Caco-2 (cell line): ENCODE results near the gene NUP62. TPM values are rescaled to one million over a fixed set of nuclear protein-coding genes. Genes with fewer than 3 reads are reported as not detected.

Source experiments
- BruUV-seq: library from RNA; stranded (reverse); fragments of 400-500 nt; replicated peaks from 2 replicates; lab custom pipeline; 2021; lab: Mats Ljungman, UMichigan
- CTCF ChIA-PET: fragments of 300-600 bp; sonication (Branson Sonifier 250); formaldehyde crosslinking; loops from one replicate; lab custom pipeline; 2022; ENCODE audit warnings: antibody characterized with exemption; lab: Charles Lee
- POLR2A ChIA-PET: fragments of 300-600 bp; sonication (Branson Sonifier 250); formaldehyde crosslinking; loops from one replicate; lab custom pipeline; 2022; ENCODE audit warnings: antibody characterized with exemption; lab: Charles Lee
- DNase-seq, 2 experiments: peaks; one replicate each; pipeline versions ENCODE4 v3.0.0 to v3.0.0-alpha.2; 2020 to 2022
- H3K27me3 ChIP-seq: replicated peaks from 2 replicates; pipeline ENCODE4 v1.6.0; 2011; ENCODE audit warnings: low read length; ENCODE audit not compliant: control insufficient read depth, insufficient read depth
- H3K36me3 ChIP-seq: 2 replicates; pipeline ENCODE4 v1.5.1; 2011; ENCODE audit warnings: low read length; ENCODE audit not compliant: control insufficient read depth, insufficient read depth
- H3K4me1 ChIP-seq: fragments of 250-450 bp; sonication (Bioruptor Pico); 2 replicates; pipeline ENCODE4 v1.5.1; 2020; ENCODE audit warnings: mild to moderate bottlenecking
- H3K4me3 ChIP-seq: 2 replicates; pipeline ENCODE4 v1.5.1; 2011; ENCODE audit warnings: low read depth, mild to moderate bottlenecking, control low read depth, low read length
- H3K9me3 ChIP-seq: fragments of 250-450 bp; sonication (Bioruptor Pico); 2 replicates; pipeline ENCODE4 v1.5.1; 2020; ENCODE audit warnings: mild to moderate bottlenecking, moderate library complexity
- H3K27ac Mint-ChIP-seq: one replicate; pipeline ENCODE4 v1.8.0; 2022; ENCODE audit warnings: mixed read lengths; ENCODE audit not compliant: unreplicated experiment
- H3K27me3 Mint-ChIP-seq: one replicate; pipeline ENCODE4 v1.8.0; 2022; ENCODE audit warnings: mixed read lengths; ENCODE audit not compliant: insufficient read depth, unreplicated experiment
- H3K36me3 Mint-ChIP-seq: one replicate; pipeline ENCODE4 v1.8.0; 2022; ENCODE audit warnings: mild to moderate bottlenecking, mixed read lengths; ENCODE audit not compliant: insufficient read depth, unreplicated experiment
- H3K4me1 Mint-ChIP-seq: one replicate; pipeline ENCODE4 v1.8.0; 2022; ENCODE audit warnings: low read depth, mixed read lengths; ENCODE audit not compliant: unreplicated experiment
- H3K4me3 Mint-ChIP-seq: one replicate; pipeline ENCODE4 v1.8.0; 2022; ENCODE audit warnings: mild to moderate bottlenecking, moderate library complexity, mixed read lengths; ENCODE audit not compliant: unreplicated experiment
- H3K9me3 Mint-ChIP-seq: one replicate; pipeline ENCODE4 v1.8.0; 2022; ENCODE audit warnings: mixed read lengths; ENCODE audit not compliant: unreplicated experiment
- intact Hi-C: fragments of 100-400 bp; cut with micrococcal nuclease; formaldehyde crosslinking; loops from one replicate; pipeline ENCODE4 v1.10.0; 2022; ENCODE audit not compliant: unreplicated experiment
- total RNA-seq: library from RNA; stranded (reverse); gene quantifications from 2 replicates; pipeline ENCODE4 v1.2.3, GENCODE V29; 2022
- TF ChIP-seq, protein P1 (sequence below), 2 experiments: fragments of 200-600 bp in 1 of 2; IDR thresholded peaks; 1 replicate in 1 of 2; 2 replicates in 1 of 2; pipeline versions ENCODE4 v1.5.1 to v1.8.0; 2011 to 2022; ENCODE audit warnings: antibody characterized with exemption in 1 of 2, control low read depth in 1 of 2, inconsistent platforms in 1 of 2, low read depth in 1 of 2, low read length in 1 of 2, mild to moderate bottlenecking in 1 of 2, moderate library complexity in 1 of 2; ENCODE audit not compliant: insufficient read depth in 1 of 2, severe bottlenecking in 1 of 2, unreplicated experiment in 1 of 2

NUP62 gene
- total RNA-seq, 1 experiment from 2014 or later = 116 TPM

DNA sequence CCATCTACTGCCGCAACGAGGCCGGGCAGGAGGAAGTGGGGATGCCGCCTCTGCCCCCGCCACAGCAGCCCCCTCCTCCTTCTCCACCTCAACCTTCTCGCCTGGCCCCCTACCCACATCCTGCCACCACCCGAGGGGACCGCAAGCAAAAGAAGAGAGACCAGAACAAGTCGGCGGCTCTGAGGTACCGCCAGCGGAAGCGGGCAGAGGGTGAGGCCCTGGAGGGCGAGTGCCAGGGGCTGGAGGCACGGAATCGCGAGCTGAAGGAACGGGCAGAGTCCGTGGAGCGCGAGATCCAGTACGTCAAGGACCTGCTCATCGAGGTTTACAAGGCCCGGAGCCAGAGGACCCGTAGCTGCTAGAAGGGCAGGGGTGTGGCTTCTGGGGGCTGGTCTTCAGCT lies 3.4 kb upstream of the NUP62 start:
- TF ChIP-seq, protein P1, sequence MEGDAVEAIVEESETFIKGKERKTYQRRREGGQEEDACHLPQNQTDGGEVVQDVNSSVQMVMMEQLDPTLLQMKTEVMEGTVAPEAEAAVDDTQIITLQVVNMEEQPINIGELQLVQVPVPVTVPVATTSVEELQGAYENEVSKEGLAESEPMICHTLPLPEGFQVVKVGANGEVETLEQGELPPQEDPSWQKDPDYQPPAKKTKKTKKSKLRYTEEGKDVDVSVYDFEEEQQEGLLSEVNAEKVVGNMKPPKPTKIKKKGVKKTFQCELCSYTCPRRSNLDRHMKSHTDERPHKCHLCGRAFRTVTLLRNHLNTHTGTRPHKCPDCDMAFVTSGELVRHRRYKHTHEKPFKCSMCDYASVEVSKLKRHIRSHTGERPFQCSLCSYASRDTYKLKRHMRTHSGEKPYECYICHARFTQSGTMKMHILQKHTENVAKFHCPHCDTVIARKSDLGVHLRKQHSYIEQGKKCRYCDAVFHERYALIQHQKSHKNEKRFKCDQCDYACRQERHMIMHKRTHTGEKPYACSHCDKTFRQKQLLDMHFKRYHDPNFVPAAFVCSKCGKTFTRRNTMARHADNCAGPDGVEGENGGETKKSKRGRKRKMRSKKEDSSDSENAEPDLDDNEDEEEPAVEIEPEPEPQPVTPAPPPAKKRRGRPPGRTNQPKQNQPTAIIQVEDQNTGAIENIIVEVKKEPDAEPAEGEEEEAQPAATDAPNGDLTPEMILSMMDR (IDR thresholded peaks at IDR 0.05; ENCODE audit: insufficient read depth in 1 of 2, low read depth in 1 of 2, low read length in 1 of 2, severe bottlenecking in 1 of 2, unreplicated experiment in 1 of 2) = no peak
- ChIA-PET CTCF (no interaction called here), POLR2A (no interaction called here)
- Histone ChIP-seq H3K4me3 (no peak overlapping the region), H3K27me3 (no peaks in the 10 kb centered on the region), H3K4me1 (peaks cover 5% of the 10 kb centered on the region), H3K36me3 (no peaks in the 10 kb centered on the region), H3K9me3 (no peaks in the 10 kb centered on the region)
- Mint-ChIP-seq H3K27me3 (no peaks in the 10 kb centered on the region), H3K9me3 (no peaks in the 10 kb centered on the region), H3K27ac (no peak overlapping the region), H3K36me3 (peaks cover 54% of the 10 kb centered on the region), H3K4me3 (no peak overlapping the region), H3K4me1 (peaks cover 20% of the 10 kb centered on the region)
- DNase-seq = no peak
- intact Hi-C loops = no loop called here
- BruUV-seq = no TSS peak

DNA sequence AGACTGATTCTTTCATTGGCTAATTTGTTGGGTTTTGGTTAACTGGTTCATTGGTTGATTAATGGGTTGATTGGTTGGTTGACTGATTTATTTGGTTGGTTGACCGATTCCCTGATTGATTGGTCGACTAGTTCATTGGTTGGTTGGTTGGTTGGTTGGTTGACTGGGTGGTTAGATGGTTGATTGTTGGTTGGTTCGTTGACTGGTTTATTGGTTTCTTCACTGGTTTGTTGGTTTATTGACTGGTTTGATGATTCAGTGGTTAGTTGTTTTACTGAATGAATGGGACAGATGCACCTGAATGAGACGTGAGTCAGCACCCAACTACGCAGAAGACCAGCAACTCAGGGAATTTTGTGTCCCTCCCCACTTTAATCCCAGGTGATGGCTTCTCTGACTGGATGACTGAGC lies 2.7 kb upstream of the NUP62 start:
- H3K4me3 ChIP-seq = no peak overlapping the region
- Mint-ChIP-seq H3K9me3 (no peaks in the 10 kb centered on the region), H3K27ac (no peak overlapping the region), H3K4me3 (no peak overlapping the region), H3K36me3 (peaks cover 61% of the 10 kb centered on the region), H3K27me3 (no peaks in the 10 kb centered on the region), H3K4me1 (peaks cover 23% of the 10 kb centered on the region)
- TF ChIP-seq, protein P1 (IDR thresholded peaks at IDR 0.05; ENCODE audit: insufficient read depth in 1 of 2, low read depth in 1 of 2, low read length in 1 of 2, severe bottlenecking in 1 of 2, unreplicated experiment in 1 of 2) = no peak
- no TSS peak for BruUV-seq
- POLR2A ChIA-PET = no interaction called here
- CTCF ChIA-PET = no interaction called here
- peaks cover 3% of the 10 kb centered on the region for H3K36me3 ChIP-seq
- no peak for DNase-seq
- intact Hi-C loops = no loop called here
- H3K9me3 ChIP-seq = no peaks in the 10 kb centered on the region
- peaks cover 9% of the 10 kb centered on the region for H3K4me1 ChIP-seq
- no peaks in the 10 kb centered on the region for H3K27me3 ChIP-seq

DNA sequence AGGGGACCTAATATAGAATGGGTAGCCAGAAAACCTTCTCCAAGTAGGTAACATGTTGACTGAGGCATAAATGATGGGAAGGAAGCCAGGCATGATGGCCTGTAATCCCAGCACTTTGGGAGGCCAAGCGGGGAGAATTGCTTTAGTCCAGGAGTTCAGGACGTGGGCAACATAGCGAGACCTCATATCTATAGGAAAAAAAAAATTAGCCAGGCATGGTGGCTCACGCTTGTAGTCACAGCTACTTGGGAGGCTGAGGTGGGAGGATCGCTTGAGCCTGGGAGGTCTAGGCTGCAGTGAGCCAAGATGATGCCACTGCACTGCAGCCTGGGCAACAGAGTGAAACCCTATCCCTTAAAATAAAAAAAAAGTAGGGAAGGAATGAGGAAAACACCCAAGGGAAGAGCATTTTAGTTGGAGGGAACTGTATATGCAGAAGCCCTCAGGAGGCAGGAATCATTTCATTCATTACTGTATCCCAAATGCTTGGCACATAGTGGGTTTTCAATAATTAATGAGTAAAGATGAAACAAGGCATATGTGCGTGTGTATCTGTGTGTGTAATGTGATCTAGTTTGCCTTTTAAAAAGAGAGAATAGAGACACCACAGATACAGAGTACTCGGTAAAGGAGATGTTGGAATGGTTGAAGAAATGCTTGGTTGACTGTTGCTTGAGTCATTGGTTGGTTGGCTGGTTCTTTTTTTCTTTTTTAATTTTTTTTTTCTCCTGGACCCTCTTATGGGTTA lies 2.2 kb upstream of the NUP62 start:
- no peaks in the 10 kb centered on the region for H3K9me3 ChIP-seq
- H3K4me3 Mint-ChIP-seq = no peak overlapping the region
- intact Hi-C loops = no loop called here
- POLR2A ChIA-PET = no interaction called here
- no peak overlapping the region for H3K27ac Mint-ChIP-seq
- TF ChIP-seq, protein P1 (IDR thresholded peaks at IDR 0.05; ENCODE audit: insufficient read depth in 1 of 2, low read depth in 1 of 2, low read length in 1 of 2, severe bottlenecking in 1 of 2, unreplicated experiment in 1 of 2) = no peak
- peaks cover 23% of the 10 kb centered on the region for H3K4me1 Mint-ChIP-seq
- BruUV-seq = TSS peak; percentile 10
- H3K9me3 Mint-ChIP-seq = no peaks in the 10 kb centered on the region
- H3K4me1 ChIP-seq = peaks cover 9% of the 10 kb centered on the region
- CTCF ChIA-PET = no interaction called here
- H3K27me3 Mint-ChIP-seq = no peaks in the 10 kb centered on the region
- no peak overlapping the region for H3K4me3 ChIP-seq
- H3K27me3 ChIP-seq = no peaks in the 10 kb centered on the region
- DNase-seq = no peak
- peaks cover 3% of the 10 kb centered on the region for H3K36me3 ChIP-seq
- peaks cover 67% of the 10 kb centered on the region for H3K36me3 Mint-ChIP-seq
